IMR-90 (cell line): Measurements from ENCODE around the gene APCDD1. TPM values are rescaled to one million over a fixed set of nuclear protein-coding genes. Genes with fewer than 3 reads are reported as not detected.

ENCODE experiments used
- ATAC-seq: fragments of 200-7000 bp; cut with Tn5 transposase; 2 replicates; pipeline ENCODE4 v1.9.1; 2020; ENCODE audit warnings: low read depth, mild to moderate bottlenecking, moderate library complexity
- BruUV-seq: library from RNA; stranded (reverse); fragments of 400-500 nt; replicated peaks from 2 replicates; lab custom pipeline; 2021; lab: Mats Ljungman, UMichigan
- CTCF ChIA-PET: fragments of 300-600 bp; formaldehyde crosslinking; extraction: SDS; loops from one replicate; lab custom pipeline; 2021; ENCODE audit warnings: antibody characterized with exemption; lab: Yijun Ruan, JAX
- POLR2A ChIA-PET: fragments of 300-600 bp; sonication (Branson Sonifier 250); formaldehyde crosslinking; loops from one replicate; lab custom pipeline; 2022; ENCODE audit warnings: antibody characterized with exemption; ENCODE audit not compliant: unreplicated experiment; lab: Charles Lee
- DNase-seq: peaks from one replicate; pipeline ENCODE4 v3.0.0; 2013
- H2AFZ ChIP-seq: replicated peaks from 2 replicates; pipeline ENCODE3; 2013; ENCODE audit warnings: low read length, mild to moderate bottlenecking; ENCODE audit not compliant: poor library complexity
- H2AK5ac ChIP-seq: 2 replicates; pipeline ENCODE4 v1.6.1; 2013; ENCODE audit warnings: low read depth, low read length, inconsistent platforms
- H2AK9ac ChIP-seq: replicated peaks from 2 replicates; pipeline ENCODE3; 2013; ENCODE audit warnings: mild to moderate bottlenecking, low read depth, low read length, moderate library complexity; ENCODE audit not compliant: poor library complexity
- H2BK120ac ChIP-seq: 2 replicates; pipeline ENCODE4 v1.6.1; 2013; ENCODE audit warnings: low read depth, low read length, inconsistent platforms
- H2BK15ac ChIP-seq: 3 replicates; pipeline ENCODE4 v1.6.1; 2013; ENCODE audit warnings: low read depth, low read length, inconsistent platforms
- H2BK20ac ChIP-seq: 2 replicates; pipeline ENCODE4 v1.6.1; 2013; ENCODE audit warnings: low read depth, mild to moderate bottlenecking, inconsistent platforms, low read length, moderate library complexity
- H2BK5ac ChIP-seq: 2 replicates; pipeline ENCODE4 v1.6.1; 2013; ENCODE audit warnings: mild to moderate bottlenecking, low read depth, low read length, inconsistent platforms; ENCODE audit not compliant: poor library complexity, severe bottlenecking
- H3K14ac ChIP-seq: replicated peaks from 2 replicates; pipeline ENCODE4 v1.6.1; 2013; ENCODE audit warnings: low read depth, low read length, inconsistent platforms
- H3K18ac ChIP-seq: 2 replicates; pipeline ENCODE4 v1.6.1; 2013; ENCODE audit warnings: low read depth, low read length, control low read depth
- H3K23ac ChIP-seq: 2 replicates; pipeline ENCODE4 v1.6.1; 2013; ENCODE audit warnings: low read depth, low read length, inconsistent platforms
- H3K27ac ChIP-seq: 2 replicates; pipeline ENCODE4 v1.5.1; 2013; ENCODE audit warnings: mild to moderate bottlenecking, control low read depth, low read length; ENCODE audit not compliant: insufficient read depth
- H3K27me3 ChIP-seq: 2 replicates; pipeline ENCODE4 v1.6.1; 2013; ENCODE audit warnings: low read length; ENCODE audit not compliant: control insufficient read depth, insufficient read depth
- H3K36me3 ChIP-seq: 2 replicates; pipeline ENCODE4 v1.6.1; 2013; ENCODE audit warnings: low read length, mixed read lengths; ENCODE audit not compliant: control insufficient read depth, insufficient read depth
- H3K4ac ChIP-seq: 2 replicates; pipeline ENCODE4 v1.6.1; 2013; ENCODE audit warnings: low read depth, low read length, inconsistent platforms
- H3K4me1 ChIP-seq: 2 replicates; pipeline ENCODE4 v1.6.1; 2013; ENCODE audit warnings: low read length, mixed read lengths; ENCODE audit not compliant: control insufficient read depth, insufficient read depth
- H3K4me2 ChIP-seq: 2 replicates; pipeline ENCODE4 v1.6.1; 2013; ENCODE audit warnings: low read depth, mild to moderate bottlenecking, control low read depth, low read length, moderate library complexity
- H3K4me3 ChIP-seq: 2 replicates; pipeline ENCODE4 v1.5.1; 2013; ENCODE audit warnings: low read depth, mild to moderate bottlenecking, control low read depth, low read length, moderate library complexity; ENCODE audit not compliant: insufficient read depth
- H3K56ac ChIP-seq: 2 replicates; pipeline ENCODE4 v1.6.1; 2013; ENCODE audit warnings: low read length, inconsistent platforms; ENCODE audit not compliant: insufficient read depth; ENCODE audit errors: extremely low read depth
- H3K79me1 ChIP-seq, 2 experiments: 2 replicates each; pipeline ENCODE4 v1.6.1; 2013; ENCODE audit warnings: low read length in 2 of 2, inconsistent platforms in 1 of 2, low read depth in 1 of 2
- H3K9ac ChIP-seq: 2 replicates; pipeline ENCODE4 v1.6.1; 2013; ENCODE audit warnings: low read depth, low read length, control low read depth
- H3K9me1 ChIP-seq: 2 replicates; pipeline ENCODE4 v1.6.1; 2013; ENCODE audit warnings: low read length, inconsistent platforms; ENCODE audit not compliant: insufficient read depth
- H3K9me3 ChIP-seq: 2 replicates; pipeline ENCODE4 v1.6.1; 2013; ENCODE audit warnings: low read length; ENCODE audit not compliant: control insufficient read depth, insufficient read depth
- H4K20me1 ChIP-seq: 2 replicates; pipeline ENCODE4 v1.6.1; 2013; ENCODE audit warnings: low read length, inconsistent platforms; ENCODE audit not compliant: insufficient read depth
- H4K5ac ChIP-seq: 2 replicates; pipeline ENCODE4 v1.6.1; 2013; ENCODE audit warnings: mild to moderate bottlenecking, low read depth, low read length, control low read depth
- H4K8ac ChIP-seq, 2 experiments: 2 replicates each; pipeline ENCODE4 v1.6.1; 2013; ENCODE audit warnings: low read depth in 2 of 2, low read length in 2 of 2, control low read depth in 1 of 2, inconsistent platforms in 1 of 2
- H4K91ac ChIP-seq: 2 replicates; pipeline ENCODE4 v1.6.1; 2013; ENCODE audit warnings: low read depth, low read length, inconsistent platforms; ENCODE audit not compliant: insufficient read depth
- BHLHE40 ChIP-seq: fragments of 150-350 bp; IDR thresholded peaks from 2 replicates; pipeline ENCODE4 v1.6.1; 2016; ENCODE audit warnings: mild to moderate bottlenecking, low read depth, low read length
- CEBPB ChIP-seq: IDR thresholded peaks from 2 replicates; pipeline ENCODE4 v1.6.1; 2012; ENCODE audit warnings: low read depth, low read length, improper control_type of control experiment
- CHD1 ChIP-seq: IDR thresholded peaks from 2 replicates; pipeline ENCODE4 v1.6.1; 2012; ENCODE audit warnings: low read depth, low read length, improper control_type of control experiment
- CTCF ChIP-seq: conservative IDR thresholded peaks from 2 replicates; pipeline ENCODE4 v1.5.1; 2012; ENCODE audit warnings: mild to moderate bottlenecking, low read depth, low read length, improper control_type of control experiment
- ELK1 ChIP-seq: fragments of 150-350 bp; IDR thresholded peaks from 2 replicates; pipeline ENCODE4 v1.6.1; 2016; ENCODE audit warnings: low read depth, mild to moderate bottlenecking, low read length, moderate library complexity, borderline replicate concordance
- FOS ChIP-seq: fragments of 150-350 bp; IDR thresholded peaks from 2 replicates; pipeline ENCODE4 v1.6.1; 2016; ENCODE audit warnings: low read depth, low read length
- MAFK ChIP-seq: IDR thresholded peaks from 2 replicates; pipeline ENCODE4 v1.6.1; 2012; ENCODE audit warnings: low read depth, low read length, improper control_type of control experiment
- MAZ ChIP-seq: IDR thresholded peaks from 2 replicates; pipeline ENCODE4 v1.6.1; 2012; ENCODE audit warnings: low read depth, mild to moderate bottlenecking, low read length, improper control_type of control experiment, moderate library complexity, borderline replicate concordance
- MXI1 ChIP-seq: IDR thresholded peaks from 2 replicates; pipeline ENCODE4 v1.6.1; 2012; ENCODE audit warnings: low read depth, mild to moderate bottlenecking, low read length, moderate library complexity, borderline replicate concordance
- NFE2L2 ChIP-seq: fragments of 150-350 bp; IDR thresholded peaks from 2 replicates; pipeline ENCODE4 v1.6.1; 2016; ENCODE audit warnings: low read depth, mild to moderate bottlenecking, low read length
- POLR2A ChIP-seq: IDR thresholded peaks from 2 replicates; pipeline ENCODE4 v1.6.1; 2012; ENCODE audit warnings: mild to moderate bottlenecking, low read depth, low read length
- RAD21 ChIP-seq: IDR thresholded peaks from 2 replicates; pipeline ENCODE4 v1.6.1; 2012; ENCODE audit warnings: low read length, improper control_type of control experiment
- RCOR1 ChIP-seq: IDR thresholded peaks from 2 replicates; pipeline ENCODE4 v1.6.1; 2012; ENCODE audit warnings: mild to moderate bottlenecking, low read length, improper control_type of control experiment; ENCODE audit not compliant: insufficient replicate concordance
- RFX5 ChIP-seq: IDR thresholded peaks from 2 replicates; pipeline ENCODE4 v1.8.0; 2012; ENCODE audit warnings: low read depth, mild to moderate bottlenecking, low read length, moderate library complexity
- SMC3 ChIP-seq: fragments of 150-350 bp; IDR thresholded peaks from 2 replicates; pipeline ENCODE4 v1.6.1; 2016; ENCODE audit warnings: low read depth, mild to moderate bottlenecking, antibody characterized with exemption, low read length, moderate library complexity
- USF2 ChIP-seq: fragments of 150-350 bp; IDR thresholded peaks from 2 replicates; pipeline ENCODE4 v1.6.1; 2017; ENCODE audit warnings: mild to moderate bottlenecking, antibody characterized with exemption, low read length, low read depth
- WGBS, 2 experiments: methylation state at CpG; one replicate each; pipeline versions ENCODE4 v1.1.5 to v1.1.7; 2013; ENCODE audit warnings: missing lambda C conversion rate in 2 of 2; ENCODE audit not compliant: insufficient read length in 1 of 2; ENCODE audit errors: extremely low coverage in 2 of 2; 5-methylcytosine and 5-hydroxymethylcytosine counted together
- dilution Hi-C: fragments of 300-500 bp; cut with HindIII; formaldehyde crosslinking; loops from one replicate; pipeline ENCODE4 v1.14.3; 2018; ENCODE audit warnings: low sequenced_read_pairs; ENCODE audit not compliant: unreplicated experiment
- in situ Hi-C: fragments of 300-500 bp; cut with MboI; formaldehyde crosslinking; loops from 3 replicates; pipeline ENCODE4 v1.14.3; 2019; ENCODE audit warnings: low sequenced_read_pairs, inconsistent platforms, mixed read lengths
- intact Hi-C: fragments of 100-400 bp; cut with micrococcal nuclease; formaldehyde crosslinking; loops from 2 replicates; pipeline ENCODE4 v1.10.0; 2022
- polyA plus RNA-seq, 3 experiments: library from polyadenylated mRNA; depleted of rRNA; stranded (reverse); fragments of >200 nt; gene quantifications; 2 replicates each; pipeline ENCODE4 v1.2.3, GENCODE V29; 2012; ENCODE audit warnings: low replicate concordance in 1 of 3
- total RNA-seq: library from RNA; depleted of rRNA; stranded (reverse); fragments of >200 nt; gene quantifications from 2 replicates; pipeline ENCODE4 v1.2.3, GENCODE V29; 2012

Gene APCDD1
- total and polyA plus RNA-seq, 2 of the 4 experiments (the other 2 are of a cell fraction), result 1.1 to 2.2 TPM

GRCh38 chr18:10530852-10531251, 76.4 kb downstream of the APCDD1 start:
- peaks cover 11 to 51% of the 10 kb centered on the region in 2 experiments for H3K79me1 ChIP-seq
- H3K23ac ChIP-seq, result no peak overlapping the region
- H3K4me2 ChIP-seq, result no peak overlapping the region
- no peak overlapping the region for H3K56ac ChIP-seq
- H2BK15ac ChIP-seq, result no peak overlapping the region
- POLR2A ChIA-PET, result no interaction called here
- H3K27me3 ChIP-seq, result no peaks in the 10 kb centered on the region
- peaks cover 2% of the 10 kb centered on the region; the same call in 1 of the 2 replicates for H3K36me3 ChIP-seq
- H4K20me1 ChIP-seq, result peaks cover 33% of the 10 kb centered on the region
- CTCF ChIA-PET, result interaction anchor here (1.0 kb wide), 1 partner anchor 9 kb away, joined by 3 read pairs; no protein-coding TSS in a partner anchor
- no peak overlapping the region for H2BK5ac ChIP-seq
- no CpG with 5 or more reads among the region's 3 CpGs for WGBS, 2 experiments
- H2BK20ac ChIP-seq, result no peak overlapping the region
- in situ Hi-C loops, result no loop called here
- H2AK5ac ChIP-seq, result no peak overlapping the region
- no peak overlapping the region for H4K8ac ChIP-seq
- intact Hi-C loops, result no loop called here
- H2AK9ac ChIP-seq, result no peak overlapping the region
- H3K4me1 ChIP-seq, result peaks cover 7% of the 10 kb centered on the region
- dilution Hi-C loops, result no loop called here
- no TSS peak for BruUV-seq
- H3K18ac ChIP-seq, result no peak overlapping the region
- DNase-seq (no peak), ATAC-seq (no peak)
- no peaks in the 10 kb centered on the region for H3K9me3 ChIP-seq
- TF ChIP-seq CEBPB (no peak), CHD1 (no peak), USF2 (no peak), POLR2A (no peak), ELK1 (no peak), NFE2L2 (no peak), SMC3 (no peak), MAFK (no peak), FOS (no peak), BHLHE40 (no peak), RAD21 (no peak), RCOR1 (no peak), MAZ (no peak), MXI1 (no peak), CTCF (no peak), RFX5 (no peak)
- no peak overlapping the region for H3K9ac ChIP-seq
- H3K9me1 ChIP-seq, result peaks cover 9% of the 10 kb centered on the region
- no peak overlapping the region for H4K5ac ChIP-seq
- H2BK120ac ChIP-seq, result no peak overlapping the region
- no peak overlapping the region for H3K4ac ChIP-seq
- H4K91ac ChIP-seq, result no peak overlapping the region
- no peak overlapping the region for H2AFZ ChIP-seq
- H3K27ac ChIP-seq, result no peak overlapping the region
- H3K14ac ChIP-seq, result no peak overlapping the region
- no peak overlapping the region for H3K4me3 ChIP-seq
